ENCODE data around the gene NDST1. TPM values are rescaled to one million over a fixed set of nuclear protein-coding genes. Genes with fewer than 3 reads are reported as not detected.

The NDST1 gene
- total RNA-seq, 1 experiment from 2014 or later = 68.9 TPM

DNA sequence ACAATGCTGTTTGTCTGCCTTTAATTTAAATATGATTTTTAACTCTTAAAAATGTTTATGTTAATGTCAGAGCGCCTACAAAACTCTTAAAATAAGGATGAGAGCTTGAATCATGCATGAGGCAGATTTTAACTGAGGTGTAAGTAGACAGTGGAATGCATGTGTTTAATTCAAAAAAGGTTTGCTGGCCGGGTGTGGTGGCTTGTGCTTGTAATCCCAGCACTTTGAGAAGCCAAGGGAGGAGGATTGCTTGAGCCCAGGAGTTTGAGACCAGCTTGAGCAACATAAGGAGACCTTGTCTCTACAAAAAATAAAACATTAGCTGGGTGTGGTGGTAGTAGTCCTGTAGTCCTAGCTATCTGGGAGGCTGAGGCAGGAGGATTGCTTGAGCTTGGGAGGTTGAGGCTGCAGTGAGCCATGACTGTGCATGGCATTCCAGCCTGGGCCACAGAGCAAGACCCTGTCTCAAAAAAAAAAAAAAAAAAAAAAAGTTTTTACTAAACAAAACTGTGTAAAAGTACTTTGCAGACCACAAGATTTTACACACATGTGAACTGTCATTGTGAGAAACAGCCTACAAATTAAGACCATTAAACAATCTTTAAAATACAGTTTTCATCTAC is 21.1 kb downstream of the NDST1 start:
- intact Hi-C loops (cut with micrococcal nuclease) = no loop called here
- peaks cover 27% of the 10 kb centered on the region for H3K4me1 Mint-ChIP-seq (ENCODE audit: insufficient read depth, unreplicated experiment)
- TF ChIP-seq, protein P1, sequence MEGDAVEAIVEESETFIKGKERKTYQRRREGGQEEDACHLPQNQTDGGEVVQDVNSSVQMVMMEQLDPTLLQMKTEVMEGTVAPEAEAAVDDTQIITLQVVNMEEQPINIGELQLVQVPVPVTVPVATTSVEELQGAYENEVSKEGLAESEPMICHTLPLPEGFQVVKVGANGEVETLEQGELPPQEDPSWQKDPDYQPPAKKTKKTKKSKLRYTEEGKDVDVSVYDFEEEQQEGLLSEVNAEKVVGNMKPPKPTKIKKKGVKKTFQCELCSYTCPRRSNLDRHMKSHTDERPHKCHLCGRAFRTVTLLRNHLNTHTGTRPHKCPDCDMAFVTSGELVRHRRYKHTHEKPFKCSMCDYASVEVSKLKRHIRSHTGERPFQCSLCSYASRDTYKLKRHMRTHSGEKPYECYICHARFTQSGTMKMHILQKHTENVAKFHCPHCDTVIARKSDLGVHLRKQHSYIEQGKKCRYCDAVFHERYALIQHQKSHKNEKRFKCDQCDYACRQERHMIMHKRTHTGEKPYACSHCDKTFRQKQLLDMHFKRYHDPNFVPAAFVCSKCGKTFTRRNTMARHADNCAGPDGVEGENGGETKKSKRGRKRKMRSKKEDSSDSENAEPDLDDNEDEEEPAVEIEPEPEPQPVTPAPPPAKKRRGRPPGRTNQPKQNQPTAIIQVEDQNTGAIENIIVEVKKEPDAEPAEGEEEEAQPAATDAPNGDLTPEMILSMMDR (IDR thresholded peaks at IDR 0.05; ENCODE audit: unreplicated experiment) = no peak
- POLR2A ChIA-PET = no interaction called here
- no TSS peak for BruUV-seq (replicated peaks)
- CTCF ChIA-PET = interaction anchor here (0.6 to 1.3 kb wide), 4 partner anchors 29 to 71 kb away, joined by 3 to 5 read pairs (median 4); no protein-coding TSS in a partner anchor
- no peak overlapping the region for H3K4me3 Mint-ChIP-seq (ENCODE audit: unreplicated experiment)
- peak overlapping the region; percentile 31 for H3K27ac Mint-ChIP-seq (ENCODE audit: low read depth, unreplicated experiment)
- no peaks in the 10 kb centered on the region for H3K27me3 Mint-ChIP-seq (ENCODE audit: insufficient read depth, unreplicated experiment)
- DNase-seq (ENCODE audit: unreplicated experiment) = no peak
- peaks cover 32% of the 10 kb centered on the region for H3K36me3 Mint-ChIP-seq (ENCODE audit: insufficient read depth, unreplicated experiment)
- H3K9me3 Mint-ChIP-seq (ENCODE audit: unreplicated experiment) = no peaks in the 10 kb centered on the region

GRCh38 chr5:150529555-150529954 is 21.6 kb downstream of the NDST1 start:
- DNase-seq (ENCODE audit: unreplicated experiment) = no peak
- TF ChIP-seq, protein P1 (IDR thresholded peaks at IDR 0.05; ENCODE audit: unreplicated experiment) = no peak
- CTCF ChIA-PET = interaction anchor here (0.7 to 1.6 kb wide), 3 partner anchors 70 to 317 kb away, joined by 3 to 5 read pairs (median 4); partner anchors contain the start of gene IRGM
- Mint-ChIP-seq H3K27ac (ENCODE audit: low read depth, unreplicated experiment) (peak overlapping the region; percentile 31), H3K9me3 (ENCODE audit: unreplicated experiment) (no peaks in the 10 kb centered on the region), H3K36me3 (ENCODE audit: insufficient read depth, unreplicated experiment) (peaks cover 38% of the 10 kb centered on the region), H3K27me3 (ENCODE audit: insufficient read depth, unreplicated experiment) (no peaks in the 10 kb centered on the region), H3K4me1 (ENCODE audit: insufficient read depth, unreplicated experiment) (peaks cover 27% of the 10 kb centered on the region), H3K4me3 (ENCODE audit: unreplicated experiment) (no peak overlapping the region)
- intact Hi-C loops (cut with micrococcal nuclease) = no loop called here
- POLR2A ChIA-PET = no interaction called here
- BruUV-seq (replicated peaks) = no TSS peak

- CTCF ChIA-PET = interaction anchor here (0.9 to 1.6 kb wide), 4 partner anchors 23 to 316 kb away, joined by 3 to 5 read pairs (median 4); partner anchors contain the start of gene IRGM
- Mint-ChIP-seq H3K4me3 (ENCODE audit: unreplicated experiment) (no peak overlapping the region), H3K27me3 (ENCODE audit: insufficient read depth, unreplicated experiment) (no peaks in the 10 kb centered on the region), H3K4me1 (ENCODE audit: insufficient read depth, unreplicated experiment) (peaks cover 27% of the 10 kb centered on the region), H3K36me3 (ENCODE audit: insufficient read depth, unreplicated experiment) (peaks cover 46% of the 10 kb centered on the region), H3K27ac (ENCODE audit: low read depth, unreplicated experiment) (no peak overlapping the region), H3K9me3 (ENCODE audit: unreplicated experiment) (no peaks in the 10 kb centered on the region)
- TF ChIP-seq, protein P1 (IDR thresholded peaks at IDR 0.05; ENCODE audit: unreplicated experiment) = no peak
- intact Hi-C loops (cut with micrococcal nuclease) = no loop called here
- no peak for DNase-seq (ENCODE audit: unreplicated experiment)
- POLR2A ChIA-PET = interaction anchor here (0.8 kb wide), 1 partner anchor 11 kb away, joined by 3 read pairs; no protein-coding TSS in a partner anchor
- BruUV-seq (replicated peaks) = no TSS peak
Observed at GRCh38 chr5:150530423-150530822, 22.5 kb downstream of the NDST1 start.

- TF ChIP-seq, protein P1 (IDR thresholded peaks at IDR 0.05; ENCODE audit: unreplicated experiment) = no peak
- peaks cover 20% of the 10 kb centered on the region for H3K4me1 Mint-ChIP-seq (ENCODE audit: insufficient read depth, unreplicated experiment)
- intact Hi-C loops (cut with micrococcal nuclease) = no loop called here
- H3K27ac Mint-ChIP-seq (ENCODE audit: low read depth, unreplicated experiment) = no peak overlapping the region
- H3K27me3 Mint-ChIP-seq (ENCODE audit: insufficient read depth, unreplicated experiment) = no peaks in the 10 kb centered on the region
- H3K9me3 Mint-ChIP-seq (ENCODE audit: unreplicated experiment) = no peaks in the 10 kb centered on the region
- H3K36me3 Mint-ChIP-seq (ENCODE audit: insufficient read depth, unreplicated experiment) = peaks cover 53% of the 10 kb centered on the region
- no TSS peak for BruUV-seq (replicated peaks)
- ChIA-PET CTCF (interaction anchor here (1.0 to 1.8 kb wide), 4 partner anchors 11 to 72 kb away, joined by 3 to 6 read pairs (median 4); no protein-coding TSS in a partner anchor), POLR2A (interaction anchor here (1.0 kb wide), 1 partner anchor 10 kb away, joined by 5 read pairs; no protein-coding TSS in a partner anchor)
- no peak overlapping the region for H3K4me3 Mint-ChIP-seq (ENCODE audit: unreplicated experiment)
- no peak for DNase-seq (ENCODE audit: unreplicated experiment)
Observed at GRCh38 chr5:150530951-150531588, 23.1 kb downstream of the NDST1 start.
